GM20000 (cell line): ENCODE data around the gene FGF10.

Source experiments
- DNase-seq: peaks from one replicate; pipeline ENCODE4 v3.0.0; 2012; ENCODE audit warnings: low spot score
- CTCF ChIP-seq: IDR thresholded peaks from 2 replicates; pipeline ENCODE4 v1.5.1; 2012; ENCODE audit warnings: mild to moderate bottlenecking, control low read depth; ENCODE audit errors: extremely low read depth, missing control alignments

FGF10 gene

DNA sequence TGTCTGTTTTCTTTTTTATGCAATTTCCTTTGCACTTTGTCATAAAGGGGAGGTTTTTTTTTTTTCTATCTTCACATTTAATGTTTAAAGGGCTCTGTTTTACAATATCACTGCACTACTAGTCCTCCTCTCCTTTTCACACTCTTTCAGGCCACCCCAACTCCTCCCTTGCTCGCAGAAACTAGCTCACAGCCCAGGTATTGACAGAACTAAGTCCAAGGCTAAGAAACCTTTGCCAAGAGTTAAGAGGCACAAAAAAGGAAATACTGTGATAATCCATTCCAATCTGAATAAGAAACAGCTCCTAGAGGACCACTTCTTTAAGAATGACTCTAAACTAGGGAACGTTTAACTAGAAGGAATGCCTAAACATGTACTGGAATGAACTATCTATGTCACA is 1.1 kb upstream of the FGF10 start:
- no peak for DNase-seq
- TF ChIP-seq CTCF = no peak

DNA sequence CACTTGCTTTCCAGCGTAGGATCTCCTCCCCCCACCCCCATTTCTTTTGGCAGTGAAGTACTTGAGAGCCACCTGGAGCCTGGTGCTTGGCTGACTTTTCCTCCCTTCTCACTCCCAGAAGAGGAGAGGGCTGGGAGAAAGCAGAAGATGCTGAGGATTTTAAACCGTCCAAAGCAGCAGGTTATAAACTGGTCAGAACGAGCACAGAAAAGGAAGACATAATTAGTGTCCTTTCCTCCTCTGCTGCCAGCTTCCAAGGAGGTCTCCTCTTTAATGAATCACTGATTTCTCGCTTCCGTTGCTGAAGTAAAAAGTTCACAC is 563 bp upstream of the FGF10 start:
- DNase-seq = no peak
- no peak for TF ChIP-seq CTCF

DNA sequence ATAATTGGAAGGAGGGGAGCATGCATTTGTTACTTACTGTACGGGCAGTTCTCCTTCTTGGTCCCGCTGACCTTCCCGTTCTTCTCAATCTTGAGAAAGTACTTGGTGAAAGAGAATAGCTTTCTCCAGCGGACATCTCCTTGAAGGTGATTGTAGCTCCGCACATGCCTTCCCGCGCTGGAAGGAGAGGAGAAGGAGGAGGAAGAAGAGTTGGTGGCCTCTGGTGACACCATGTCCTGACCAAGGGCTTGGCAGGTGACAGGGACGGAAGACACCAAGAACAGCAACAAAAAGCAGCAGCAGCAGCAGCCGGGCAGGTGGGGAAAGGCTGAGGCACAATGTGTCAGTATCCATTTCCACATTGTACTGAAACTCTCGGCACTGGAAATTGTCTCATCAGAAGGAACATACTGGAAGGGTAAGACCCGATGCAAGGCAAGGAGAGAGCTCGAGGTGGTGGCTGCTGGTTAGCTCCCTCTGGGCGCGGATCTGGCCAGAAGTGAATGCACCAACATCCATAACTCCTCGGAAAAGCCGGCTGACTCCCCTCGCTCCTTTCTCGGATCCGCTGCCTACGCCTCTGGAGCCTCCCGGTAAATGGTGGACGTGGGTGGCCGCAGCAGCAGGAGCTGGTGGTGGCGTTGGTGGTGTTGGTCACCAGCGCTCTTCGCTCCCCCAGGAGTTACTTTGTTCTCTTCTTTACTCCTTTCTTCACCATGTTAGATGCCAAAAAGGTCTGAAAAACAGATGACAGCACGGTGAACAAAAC is 715 bp downstream of the FGF10 start:
- DNase-seq = no peak

GRCh38 chr5:44387921-44388320 is 1.3 kb downstream of the FGF10 start:
- DNase-seq = no peak
- TF ChIP-seq CTCF = no peak

More for the DNA sequence above, 715 bp downstream of the FGF10 start:
- no peak for TF ChIP-seq CTCF

- DNase-seq = no peak
- no peak for TF ChIP-seq CTCF
These were observed 1.8 kb downstream of the FGF10 start for GRCh38 chr5:44387406-44387805.

- no peak for DNase-seq
- TF ChIP-seq CTCF = no peak
These were observed 3.8 kb downstream of the FGF10 start for GRCh38 chr5:44385291-44385900.

GRCh38 chr5:44384816-44385215 is 4.4 kb downstream of the FGF10 start:
- no peak for DNase-seq
- no peak for TF ChIP-seq CTCF
